K562 (cell line): Measurements from ENCODE around the gene MYOG. TPM values are rescaled to one million over a fixed set of nuclear protein-coding genes. Genes with fewer than 3 reads are reported as not detected.
A peak's percentile ranks its signal among the peaks of the same experiment; 100 is the strongest.

ENCODE experiments used
- ATAC-seq: fragments of 200-7000 bp; cut with Tn5 transposase; 3 replicates; pipeline ENCODE4 v1.9.1; 2020; ENCODE audit warnings: moderate library complexity
- BruUV-seq: library from RNA; stranded (reverse); fragments of 400-500 nt; replicated peaks from 2 replicates; lab custom pipeline; 2021; lab: Mats Ljungman, UMichigan
- CTCF ChIA-PET: fragments of 300-600 bp; formaldehyde crosslinking; extraction: SDS; loops from one replicate; lab custom pipeline; 2021; ENCODE audit warnings: low intra/inter-chr PET ratio; lab: Yijun Ruan, JAX
- POLR2A ChIA-PET: fragments of 300-600, 350-650 bp; sonication (Branson Sonifier 250); formaldehyde crosslinking; extraction: SDS; loops from one replicate; lab custom pipeline; 2021; ENCODE audit warnings: antibody characterized with exemption, inconsistent platforms; lab: Yijun Ruan, JAX
- DNase-seq, 4 experiments: peaks; one replicate each; pipeline versions ENCODE4 v3.0.0 to v3.0.0-alpha.2; 2011 to 2018; ENCODE audit warnings: low spot score in 3 of 4, mixed read lengths in 3 of 4; ENCODE audit errors: extremely low read depth in 1 of 4
- FAIRE-seq: peaks from 2 replicates; lab custom pipeline; 2011; peaks lifted over from hg19 to GRCh38; lab: Jason Lieb, UNC
- H2AFZ ChIP-seq: 2 replicates; pipeline ENCODE4 v1.6.0; 2011; ENCODE audit warnings: low read depth, low read length, control low read depth, inconsistent platforms
- H3K27ac ChIP-seq: fragments of 200-600 bp; 3 replicates; pipeline ENCODE4 v1.8.0; 2011; ENCODE audit warnings: low read depth, mild to moderate bottlenecking, control low read depth, inconsistent platforms, low read length, moderate library complexity, mixed read lengths; ENCODE audit errors: extremely low read depth
- H3K27me3 ChIP-seq, 2 experiments: fragments of 300-600 bp in 1 of 2; 2 replicates in 1 of 2; 3 replicates in 1 of 2; pipeline versions ENCODE4 v1.6.0 to v1.8.0; 2011; ENCODE audit warnings: inconsistent platforms in 2 of 2, low read length in 2 of 2, mild to moderate bottlenecking in 1 of 2, mixed read lengths in 1 of 2, moderate library complexity in 1 of 2; ENCODE audit not compliant: control insufficient read depth in 2 of 2, insufficient read depth in 2 of 2
- H3K36me3 ChIP-seq: fragments of 300-600 bp; 3 replicates; pipeline ENCODE4 v1.8.0; 2011; ENCODE audit warnings: mild to moderate bottlenecking, low read length, inconsistent platforms; ENCODE audit not compliant: control insufficient read depth, insufficient read depth
- H3K4me1 ChIP-seq, 2 experiments: fragments of 200-600 bp in 1 of 2; replicated peaks in 1 of 2; 2 replicates in 1 of 2; 3 replicates in 1 of 2; pipeline versions ENCODE4 v1.5.1 to v1.8.0; 2011; ENCODE audit warnings: inconsistent platforms in 2 of 2, low read length in 2 of 2, mild to moderate bottlenecking in 1 of 2, mixed read lengths in 1 of 2, moderate library complexity in 1 of 2; ENCODE audit not compliant: control insufficient read depth in 2 of 2, insufficient read depth in 2 of 2
- H3K4me2 ChIP-seq: 2 replicates; pipeline ENCODE4 v1.6.1; 2011; ENCODE audit warnings: low read length, control low read depth, inconsistent platforms, mixed read lengths; ENCODE audit not compliant: insufficient read depth
- H3K4me3 ChIP-seq: fragments of 200-600 bp; sonication (generic), shearing (Covaris generic); 2 replicates; pipeline ENCODE4 v1.5.1; 2016; ENCODE audit warnings: control low read depth, inconsistent platforms
- H3K79me2 ChIP-seq: fragments of 200-600 bp; 3 replicates; pipeline ENCODE4 v1.8.0; 2011; ENCODE audit warnings: low read length, inconsistent platforms; ENCODE audit not compliant: control insufficient read depth, insufficient read depth
- H3K9ac ChIP-seq, 2 experiments: 2 replicates each; pipeline versions ENCODE4 v1.6.0 to v1.6.1; 2011; ENCODE audit warnings: low read depth in 2 of 2, low read length in 2 of 2, control low read depth in 1 of 2, inconsistent platforms in 1 of 2, mild to moderate bottlenecking in 1 of 2, mixed read lengths in 1 of 2; ENCODE audit not compliant: insufficient read depth in 1 of 2
- H3K9me1 ChIP-seq: one replicate; pipeline ENCODE4 v1.6.0; 2011; ENCODE audit warnings: inconsistent platforms, mild to moderate bottlenecking, low read length, moderate library complexity; ENCODE audit not compliant: control insufficient read depth, insufficient read depth
- H3K9me3 ChIP-seq: replicated peaks from 2 replicates; pipeline ENCODE4 v1.5.1; 2011; ENCODE audit warnings: low read depth, low read length, inconsistent platforms; ENCODE audit not compliant: control insufficient read depth, insufficient read depth
- H4K20me1 ChIP-seq: replicated peaks from 2 replicates; pipeline ENCODE4 v1.6.1; 2011; ENCODE audit warnings: low read length, inconsistent platforms, mixed read lengths; ENCODE audit not compliant: control insufficient read depth, insufficient read depth
- BRCA1 ChIP-seq, 2 experiments: fragments of 450-650 bp in 1 of 2; sonication (generic) in 1 of 2; formaldehyde crosslinking in 1 of 2; IDR thresholded peaks; 2 replicates each; pipeline versions ENCODE4 v1.5.0 to v1.6.1; 2017 to 2020; ENCODE audit warnings: mild to moderate bottlenecking in 1 of 2, missing genetic modification reagents in 1 of 2
- CBFA2T2 ChIP-seq: fragments of 450-650 bp; conservative IDR thresholded peaks from 2 replicates; pipeline ENCODE4 v1.6.1; 2017; ENCODE audit warnings: mild to moderate bottlenecking
- CREBBP ChIP-seq: IDR thresholded peaks from one replicate; pipeline ENCODE4 v1.6.1; 2012; ENCODE audit warnings: low read depth, mild to moderate bottlenecking, control low read depth, inconsistent platforms, low read length
- ELF4 ChIP-seq: fragments of 450-650 bp; formaldehyde crosslinking; IDR thresholded peaks from 2 replicates; pipeline ENCODE4 v1.4.0; 2022; ENCODE audit warnings: missing genetic modification characterization
- MXI1 ChIP-seq: IDR thresholded peaks from 2 replicates; pipeline ENCODE4 v1.6.1; 2011; ENCODE audit warnings: low read depth, mild to moderate bottlenecking, improper control_type of control experiment, low read length
- NCOA2 ChIP-seq, 2 experiments: fragments of 450-650 bp; IDR thresholded peaks; 2 replicates each; pipeline ENCODE4 v1.6.1; 2018; ENCODE audit warnings: mild to moderate bottlenecking in 2 of 2, moderate library complexity in 1 of 2; ENCODE audit not compliant: partially characterized antibody in 2 of 2
- PCBP1 ChIP-seq: fragments of 200-400 bp; formaldehyde crosslinking; IDR thresholded peaks from 2 replicates; pipeline ENCODE4 v1.6.1; 2018; ENCODE audit warnings: mild to moderate bottlenecking, low read depth, low read length; ENCODE audit not compliant: poor library complexity, severe bottlenecking
- PHTF2 ChIP-seq: fragments of 250-450 bp; sonication (Bioruptor Pico); IDR thresholded peaks from 2 replicates; pipeline ENCODE4 v1.5.0; 2021; ENCODE audit warnings: mild to moderate bottlenecking
- POLR2B ChIP-seq: fragments of 450-650 bp; IDR thresholded peaks from 2 replicates; pipeline ENCODE4 v1.6.1; 2018; ENCODE audit warnings: low read depth; ENCODE audit not compliant: partially characterized antibody
- POLR3G ChIP-seq: IDR thresholded peaks from 2 replicates; pipeline ENCODE4 v1.6.1; 2011; ENCODE audit not compliant: insufficient read length, insufficient replicate concordance; ENCODE audit errors: extremely low read depth
- RFX1 ChIP-seq: fragments of 450-650 bp; IDR thresholded peaks from 2 replicates; pipeline ENCODE4 v1.6.1; 2016; ENCODE audit warnings: mild to moderate bottlenecking, moderate library complexity
- XRCC3 ChIP-seq: fragments of 450-650 bp; IDR thresholded peaks from 2 replicates; pipeline ENCODE4 v1.6.1; 2017; ENCODE audit warnings: mild to moderate bottlenecking, moderate library complexity
- ZNF140 ChIP-seq: fragments of 250-450 bp; sonication (Bioruptor Pico); IDR thresholded peaks from 2 replicates; pipeline ENCODE4 v1.8.0; 2021; ENCODE audit warnings: moderate library complexity, mild to moderate bottlenecking, inconsistent platforms
- ZNF165 ChIP-seq: fragments of 250-450 bp; sonication (Bioruptor Pico); IDR thresholded peaks from 2 replicates; pipeline ENCODE4 v1.4.0; 2020; ENCODE audit warnings: borderline replicate concordance
- ZNF311 ChIP-seq: fragments of 250-450 bp; sonication (Bioruptor Pico); IDR thresholded peaks from 2 replicates; pipeline ENCODE4 v1.4.0; 2020; ENCODE audit warnings: mild to moderate bottlenecking, moderate library complexity
- ZNF324 ChIP-seq: fragments of 250-450 bp; sonication (Bioruptor Pico); IDR thresholded peaks from 2 replicates; pipeline ENCODE4 v1.4.0; 2020; ENCODE audit warnings: mild to moderate bottlenecking
- ZNF347 ChIP-seq: fragments of 450-650 bp; formaldehyde crosslinking; IDR thresholded peaks from 2 replicates; pipeline ENCODE4 v1.4.0; 2020; ENCODE audit warnings: low read depth, mild to moderate bottlenecking, moderate library complexity
- ZNF436 ChIP-seq: fragments of 250-450, 450-650 bp; sonication (Bioruptor Pico); formaldehyde crosslinking; IDR thresholded peaks from 2 replicates; pipeline ENCODE4 v1.7.0; 2020; ENCODE audit warnings: mild to moderate bottlenecking
- WGBS: fragments of 100-300 bp; shearing (Covaris generic); methylation state at CpG from one replicate; pipeline ENCODE4 v1.1.6; 2016; ENCODE audit warnings: low coverage, mixed read lengths; ENCODE audit not compliant: insufficient coverage; ENCODE audit errors: missing lambda C conversion rate; 5-methylcytosine and 5-hydroxymethylcytosine counted together
- in situ Hi-C: fragments of 300-500 bp; cut with MboI; formaldehyde crosslinking; loops from 4 replicates; pipeline ENCODE4 v1.15.0; 2018; ENCODE audit warnings: inconsistent platforms, mixed read lengths
- intact Hi-C: fragments of 100-400 bp; cut with micrococcal nuclease; formaldehyde crosslinking; loops from 2 replicates; pipeline ENCODE4 v1.14.2; 2022
- polyA plus RNA-seq, 8 experiments: library from polyadenylated mRNA; depleted of rRNA in 4 of 8; stranded (reverse) in 5 of 8; unstranded in 3 of 8; fragments of >200 nt; fragmentation: Nextera tagmentation in 2 of 8; fragmentation: Illumina TruSeq in 1 of 8; extraction: Ambion mirVana in 2 of 8; extraction: Trizol in 1 of 8; gene quantifications; 2 replicates each; pipeline versions ENCODE4 v1.2.1 to v1.2.3, GENCODE V29; 2011 to 2014; ENCODE audit warnings: inconsistent platforms in 1 of 8, missing spikeins in 1 of 8
- total RNA-seq, 7 experiments: library from RNA; depleted of rRNA in 6 of 7; stranded (reverse); fragments of >200 nt in 6 of 7; fragmentation: Illumina TruSeq in 2 of 7; extraction: Trizol in 2 of 7; gene quantifications; 2 replicates each; pipeline versions ENCODE4 v1.2.1 to v1.2.3, GENCODE V29; 2011 to 2021; ENCODE audit warnings: low replicate concordance in 1 of 7
- TF ChIP-seq, protein P1 (sequence below): sonication (generic); formaldehyde crosslinking; IDR thresholded peaks from 2 replicates; pipeline ENCODE4 v1.8.0; 2022; ENCODE audit warnings: mild to moderate bottlenecking, missing genetic modification reagents, borderline replicate concordance
- TF ChIP-seq, protein P2 (sequence below), 2 experiments: fragments of 450-650 bp; IDR thresholded peaks; 2 replicates each; pipeline ENCODE4 v1.6.1; 2016

MYOG gene
- total and polyA plus RNA-seq, 9 of the 15 experiments (the other 6 are each of a cell fraction or from before 2014, with no cell fraction given) = not detected

DNA sequence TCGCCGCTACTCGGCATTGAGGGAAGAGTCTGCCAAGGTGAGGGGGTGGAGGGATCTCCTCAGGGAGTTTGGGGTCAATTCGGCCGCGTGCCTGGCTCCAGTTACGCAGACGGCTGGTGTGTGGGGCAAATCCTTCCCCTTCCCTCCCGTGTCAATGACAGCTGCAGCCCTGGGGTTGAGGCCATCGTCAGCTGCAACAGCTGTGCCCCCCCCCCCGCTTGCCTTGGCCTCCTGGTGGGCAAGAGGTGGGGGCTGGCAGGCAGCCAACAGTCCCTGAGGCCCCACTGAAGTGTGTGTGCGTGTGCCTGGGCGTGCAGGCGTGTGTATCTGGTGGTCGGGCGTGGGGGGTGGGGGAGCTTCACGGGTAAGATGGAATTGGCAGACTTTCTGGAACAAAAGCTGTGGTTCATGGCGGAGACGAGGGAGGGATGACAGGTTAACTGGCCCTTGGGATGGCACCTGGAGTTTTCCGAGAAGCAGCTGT lies 33.9 kb downstream of the MYOG start (continued):
- no peak for TF ChIP-seq NCOA2 (IDR thresholded peaks at IDR 0.05; ENCODE audit: partially characterized antibody in 2 of 2)
- TF ChIP-seq CBFA2T2 = 0 out of 2 replicates have a peak, but pooled peaks have one; percentile 5
- TF ChIP-seq POLR2B = no peak
- TF ChIP-seq, all 486 proteins: peak for 6

GRCh38 chr1:203050826-203051225 lies 35.0 kb downstream of the MYOG start:
- TF ChIP-seq ELF4 (CRISPR knock-in tag) (no peak), PCBP1 (no peak), ZNF140 (no peak), ZNF311 (CRISPR knock-in tag) (no peak), MXI1 (no peak), POLR3G (no peak), ZNF436 (CRISPR knock-in tag) (no peak), RFX1 (no peak), ZNF347 (no peak), CREBBP (no peak), ZNF165 (CRISPR knock-in tag) (no peak), ZNF324 (CRISPR knock-in tag) (no peak), PHTF2 (CRISPR knock-in tag) (no peak), BRCA1 (IDR thresholded peaks at IDR 0.05) (no peak), BRCA1 (CRISPR knock-in tag; IDR thresholded peaks at IDR 0.05) (no peak), XRCC3 (no peak)
- TF ChIP-seq, protein P1, sequence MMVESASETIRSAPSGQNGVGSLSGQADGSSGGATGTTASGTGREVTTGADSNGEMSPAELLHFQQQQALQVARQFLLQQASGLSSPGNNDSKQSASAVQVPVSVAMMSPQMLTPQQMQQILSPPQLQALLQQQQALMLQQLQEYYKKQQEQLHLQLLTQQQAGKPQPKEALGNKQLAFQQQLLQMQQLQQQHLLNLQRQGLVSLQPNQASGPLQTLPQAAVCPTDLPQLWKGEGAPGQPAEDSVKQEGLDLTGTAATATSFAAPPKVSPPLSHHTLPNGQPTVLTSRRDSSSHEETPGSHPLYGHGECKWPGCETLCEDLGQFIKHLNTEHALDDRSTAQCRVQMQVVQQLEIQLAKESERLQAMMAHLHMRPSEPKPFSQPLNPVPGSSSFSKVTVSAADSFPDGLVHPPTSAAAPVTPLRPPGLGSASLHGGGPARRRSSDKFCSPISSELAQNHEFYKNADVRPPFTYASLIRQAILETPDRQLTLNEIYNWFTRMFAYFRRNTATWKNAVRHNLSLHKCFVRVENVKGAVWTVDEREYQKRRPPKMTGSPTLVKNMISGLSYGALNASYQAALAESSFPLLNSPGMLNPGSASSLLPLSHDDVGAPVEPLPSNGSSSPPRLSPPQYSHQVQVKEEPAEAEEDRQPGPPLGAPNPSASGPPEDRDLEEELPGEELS (CRISPR knock-in tag) = no peak
- TF ChIP-seq, protein P2, sequence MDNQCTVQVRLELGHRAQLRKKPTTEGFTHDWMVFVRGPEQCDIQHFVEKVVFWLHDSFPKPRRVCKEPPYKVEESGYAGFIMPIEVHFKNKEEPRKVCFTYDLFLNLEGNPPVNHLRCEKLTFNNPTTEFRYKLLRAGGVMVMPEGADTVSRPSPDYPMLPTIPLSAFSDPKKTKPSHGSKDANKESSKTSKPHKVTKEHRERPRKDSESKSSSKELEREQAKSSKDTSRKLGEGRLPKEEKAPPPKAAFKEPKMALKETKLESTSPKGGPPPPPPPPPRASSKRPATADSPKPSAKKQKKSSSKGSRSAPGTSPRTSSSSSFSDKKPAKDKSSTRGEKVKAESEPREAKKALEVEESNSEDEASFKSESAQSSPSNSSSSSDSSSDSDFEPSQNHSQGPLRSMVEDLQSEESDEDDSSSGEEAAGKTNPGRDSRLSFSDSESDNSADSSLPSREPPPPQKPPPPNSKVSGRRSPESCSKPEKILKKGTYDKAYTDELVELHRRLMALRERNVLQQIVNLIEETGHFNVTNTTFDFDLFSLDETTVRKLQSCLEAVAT (IDR thresholded peaks at IDR 0.05) = no peak
- no peak for FAIRE-seq
- 0% methylated on average over 4 of the region's 4 CpGs for WGBS

More at GRCh38 chr1:203050826-203051225, 35.0 kb downstream of the MYOG start:
- H3K4me2 ChIP-seq = no peak overlapping the region
- peaks cover 0 to 26% of the 10 kb centered on the region in 2 experiments; a peak in 3 of 5 replicates for H3K4me1 ChIP-seq
- DNase-seq (no peak), ATAC-seq (no peak)
- no peak overlapping the region for H3K4me3 ChIP-seq
- no peaks in the 10 kb centered on the region for H3K9me3 ChIP-seq
- peaks cover 2% of the 10 kb centered on the region for H3K9me1 ChIP-seq
- in situ Hi-C loops (no loop called here), intact Hi-C loops (no loop called here)
- H3K9ac ChIP-seq = no peak overlapping the region
- H3K27me3 ChIP-seq = peaks cover 76 to 93% of the 10 kb centered on the region in 2 experiments
- ChIA-PET CTCF (interaction anchor here (0.6 to 0.7 kb wide), 2 partner anchors 328 to 486 kb away, joined by 3 to 4 read pairs; no protein-coding TSS in a partner anchor), POLR2A (interaction anchor here (1.3 kb wide), 1 partner anchor 11 kb away, joined by 6 read pairs; no protein-coding TSS in a partner anchor)
- H3K27ac ChIP-seq = no peak overlapping the region
- BruUV-seq = no TSS peak
- H3K36me3 ChIP-seq = no peaks in the 10 kb centered on the region
- no peak overlapping the region for H2AFZ ChIP-seq
- H3K79me2 ChIP-seq = no peaks in the 10 kb centered on the region
- peaks cover 22% of the 10 kb centered on the region for H4K20me1 ChIP-seq
